GM18861 (cell line): ENCODE data around the gene ELFN2.

Source experiments
- ATAC-seq: cut with Tn5 transposase; IDR thresholded peaks from one replicate; pipeline ENCODE4 v1.9.1; 2021; ENCODE audit not compliant: unreplicated experiment

ELFN2 gene

GRCh38 chr22:37387793-37388192 lies 39.5 kb downstream of the ELFN2 start:
- no peak for ATAC-seq

- no peak for ATAC-seq
Observed at GRCh38 chr22:37386441-37386840, 40.8 kb downstream of the ELFN2 start.

GRCh38 chr22:37384691-37385090 lies 42.6 kb downstream of the ELFN2 start:
- no peak for ATAC-seq

- no peak for ATAC-seq
Observed at GRCh38 chr22:37383341-37383740, 43.9 kb downstream of the ELFN2 start.

GRCh38 chr22:37381489-37381888 lies 45.8 kb downstream of the ELFN2 start:
- no peak for ATAC-seq

DNA sequence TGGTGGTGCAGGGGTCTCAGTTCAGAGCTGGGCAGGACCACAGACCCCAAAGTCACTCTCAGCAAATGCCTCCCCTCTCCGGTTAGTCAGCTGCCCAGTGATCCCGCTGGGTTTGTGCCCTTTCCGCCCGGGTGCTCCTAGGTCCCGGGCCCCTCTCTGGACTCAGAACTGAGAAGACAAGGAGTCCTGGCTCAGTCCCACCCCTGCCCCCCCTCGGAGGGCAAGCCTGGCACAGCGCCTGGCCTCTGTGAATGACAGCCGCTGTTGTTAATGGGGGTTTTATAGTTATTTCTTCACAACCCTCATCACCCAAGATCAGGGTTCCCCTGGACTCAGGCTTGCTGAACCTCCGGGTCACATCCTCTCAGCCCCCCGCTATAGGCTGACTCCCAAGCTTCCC lies 47.6 kb downstream of the ELFN2 start:
- no peak for ATAC-seq

- no peak for ATAC-seq
Observed at GRCh38 chr22:37379085-37379484, 48.2 kb downstream of the ELFN2 start.

- ATAC-seq = no peak
Observed at GRCh38 chr22:37378642-37379058, 48.6 kb downstream of the ELFN2 start.

DNA sequence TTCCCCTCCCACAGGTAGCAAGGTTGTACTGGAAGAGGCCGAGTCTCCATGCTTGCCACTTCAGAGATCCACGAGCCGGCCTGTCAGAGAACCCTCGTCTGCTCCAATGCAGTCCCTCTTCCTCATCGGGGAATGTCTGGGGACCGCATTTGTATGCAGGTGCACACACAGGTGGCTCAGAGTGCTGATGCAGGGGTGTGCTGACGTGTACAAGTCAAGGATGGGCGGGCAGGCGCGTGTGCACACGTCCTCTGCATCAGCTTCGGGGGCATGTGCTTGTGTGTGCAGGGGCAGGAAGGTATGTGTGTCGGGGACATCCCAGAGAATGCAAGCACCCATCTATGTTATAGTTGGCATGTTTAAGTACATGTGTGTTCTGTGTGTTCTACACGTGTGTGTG lies 49.4 kb downstream of the ELFN2 start:
- no peak for ATAC-seq

GRCh38 chr22:37377138-37377537 lies 50.1 kb downstream of the ELFN2 start:
- ATAC-seq = no peak

GRCh38 chr22:37376643-37377042 lies 50.6 kb downstream of the ELFN2 start:
- ATAC-seq = no peak

GRCh38 chr22:37375801-37376200 lies 51.5 kb downstream of the ELFN2 start:
- ATAC-seq = no peak

DNA sequence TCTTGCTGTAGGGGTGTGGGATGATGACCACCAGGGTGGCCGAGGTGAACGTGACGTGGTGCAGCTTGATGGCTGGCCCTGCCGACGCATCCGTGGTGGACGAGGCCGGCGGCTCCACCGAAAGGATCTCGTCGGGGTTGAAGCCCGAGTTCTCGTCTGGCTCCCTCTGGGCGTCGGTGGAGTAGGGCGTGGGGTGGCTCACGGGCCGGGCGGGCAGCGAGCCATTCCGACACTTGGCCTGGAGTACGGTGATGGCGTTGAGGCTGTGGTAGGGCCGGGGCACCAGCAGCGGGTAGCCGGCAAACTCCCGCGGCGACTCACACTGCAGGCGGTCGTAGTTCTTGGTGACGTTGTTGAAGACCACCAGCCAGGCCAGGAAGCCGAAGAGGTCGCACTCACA lies 52.7 kb downstream of the ELFN2 start:
- ATAC-seq = no peak

- no peak for ATAC-seq
Observed at GRCh38 chr22:37373451-37373850, 53.8 kb downstream of the ELFN2 start.

DNA sequence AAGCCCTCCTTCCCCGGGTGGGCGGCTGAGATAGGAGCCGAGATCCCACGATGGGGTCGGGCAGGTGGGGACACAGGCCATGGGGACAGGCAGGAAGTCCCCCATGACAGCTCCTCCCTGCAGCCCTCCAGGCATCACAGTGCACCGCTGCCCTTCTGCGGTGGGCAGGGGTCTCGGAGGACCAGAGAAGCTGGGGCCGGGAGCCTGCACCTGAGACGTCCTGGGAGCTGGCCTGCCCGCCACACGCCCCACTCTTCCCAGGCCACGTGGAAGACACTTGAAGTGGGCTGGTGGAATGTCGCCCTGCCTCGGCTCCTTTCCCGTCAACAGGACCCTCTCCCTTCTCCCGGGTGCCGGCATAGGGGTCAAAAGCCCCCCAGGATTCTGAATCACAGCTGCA lies 55.4 kb downstream of the ELFN2 start:
- no peak for ATAC-seq

DNA sequence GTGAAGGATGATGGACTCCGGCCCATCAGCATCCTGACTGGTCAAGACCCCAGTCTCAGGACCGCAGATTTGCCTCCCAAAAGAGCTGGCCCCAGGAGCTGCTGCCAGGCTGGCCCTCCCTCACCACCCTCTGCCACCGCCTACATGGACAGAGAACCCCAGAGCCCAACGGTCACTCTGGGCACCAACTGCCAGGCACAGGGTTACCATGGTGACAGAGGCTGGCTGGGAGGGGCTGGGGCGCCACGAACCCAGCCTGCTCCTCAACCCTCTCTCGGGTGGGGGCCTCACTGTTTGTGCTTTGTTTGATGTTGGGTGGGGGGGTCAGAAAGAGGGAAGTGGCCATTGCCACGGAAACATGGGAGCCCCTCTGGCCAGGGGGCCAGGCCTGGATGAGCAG lies 55.8 kb downstream of the ELFN2 start:
- ATAC-seq = no peak

GRCh38 chr22:37370306-37370979 lies 56.8 kb downstream of the ELFN2 start:
- no peak for ATAC-seq

DNA sequence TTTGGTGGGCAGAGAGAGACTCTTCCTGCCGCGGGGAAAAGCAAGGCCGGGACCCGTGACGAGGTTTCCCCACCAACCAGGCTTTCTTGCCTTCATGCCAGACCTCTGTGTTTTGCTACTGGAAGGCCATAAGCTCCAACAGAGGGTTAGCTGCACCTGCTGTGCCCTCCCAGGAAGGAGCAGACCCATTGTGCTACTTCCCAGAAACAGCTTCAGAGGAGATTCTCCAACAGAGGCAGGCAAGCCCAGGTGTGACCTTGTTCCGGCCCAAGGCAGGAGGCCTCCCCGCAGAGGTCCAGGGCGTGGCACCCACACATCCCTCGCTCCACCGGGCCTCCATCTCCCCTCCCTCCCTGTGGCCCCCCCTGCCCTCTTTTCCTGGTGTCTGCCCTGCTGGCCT lies 57.8 kb downstream of the ELFN2 start:
- ATAC-seq = no peak

- ATAC-seq = no peak
Observed at GRCh38 chr22:37368058-37368457, 59.2 kb downstream of the ELFN2 start.

DNA sequence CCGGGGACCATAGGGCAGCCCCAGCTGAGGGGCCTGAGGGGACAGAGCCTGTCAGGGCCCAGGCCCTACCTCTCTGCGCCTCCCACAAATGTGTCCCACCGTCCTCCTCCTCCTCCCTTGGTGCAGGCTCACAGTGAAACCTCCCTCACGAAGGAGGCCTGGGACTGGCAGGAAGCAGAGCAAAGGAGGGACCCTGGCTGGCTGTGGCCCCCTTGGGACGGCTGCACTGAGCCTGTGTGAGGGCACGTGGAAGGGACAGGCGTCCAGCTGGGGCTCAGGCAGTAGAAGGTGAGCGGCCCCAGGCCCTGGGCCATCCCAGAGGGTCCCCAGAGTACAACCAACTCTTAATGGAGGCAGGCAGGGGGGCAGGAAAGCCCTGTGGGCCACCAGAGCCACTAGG lies 60.7 kb downstream of the ELFN2 start:
- ATAC-seq = no peak

- no peak for ATAC-seq
Observed at GRCh38 chr22:37365950-37366349, 61.3 kb downstream of the ELFN2 start.

DNA sequence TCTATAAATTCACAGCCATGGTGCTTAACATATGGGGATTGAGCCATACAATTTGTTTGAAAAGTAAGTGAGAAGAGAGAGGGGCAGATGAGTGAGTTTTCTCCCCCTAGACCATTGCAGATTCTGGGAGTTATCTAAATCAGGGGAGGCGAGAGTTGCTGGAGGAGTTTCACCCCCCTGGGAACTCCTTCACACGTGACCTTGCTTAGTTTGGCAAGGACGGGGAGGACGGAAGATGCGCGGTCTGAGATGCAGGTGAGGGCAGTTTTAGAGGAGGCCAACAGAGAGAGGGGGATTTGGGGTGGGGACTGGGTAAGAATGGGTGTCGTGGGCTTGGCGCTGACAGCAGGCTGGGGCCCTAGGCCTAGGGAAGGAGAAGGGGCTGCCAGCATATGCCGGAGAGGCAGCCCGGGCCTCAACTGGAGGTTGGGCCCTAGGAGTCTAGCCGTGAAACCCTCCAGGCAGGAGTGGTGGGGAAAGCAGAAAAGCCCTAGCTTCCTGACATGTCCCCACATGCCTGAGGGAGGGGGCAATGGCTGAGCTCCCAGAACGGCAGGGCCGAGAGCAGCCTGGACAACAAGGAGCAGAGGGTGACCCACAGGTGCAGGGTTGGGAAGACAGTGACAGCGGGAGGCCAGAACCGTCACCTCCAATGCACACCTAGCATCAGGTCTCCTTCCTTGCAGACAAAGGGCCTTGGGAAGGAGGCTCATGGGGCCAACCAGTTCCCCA lies 63.9 kb downstream of the ELFN2 start:
- no peak for ATAC-seq

GRCh38 chr22:37362621-37363020 lies 64.7 kb downstream of the ELFN2 start:
- no peak for ATAC-seq
